Lower leg skin (tissue), 3 donors: ENCODE results near the gene PRR20B.
"Not testable (repeated sequence)": the region's sequence is repeated elsewhere in the genome, so short reads cannot be mapped to it uniquely, and the experiment has no call there.

Experiments
- POLR2A ChIP-seq, 2 donors: fragments of 450-650 bp; IDR thresholded peaks; one replicate each; pipeline ENCODE4 v1.6.1; 2016 to 2017; ENCODE audit warnings: antibody characterized with exemption in 2 of 2, mild to moderate bottlenecking in 1 of 2, moderate library complexity in 1 of 2
- TF ChIP-seq, protein P1 (sequence below), 3 donors: fragments of 450-650 bp; IDR thresholded peaks; one replicate each; pipeline ENCODE4 v1.5.1; 2016; ENCODE audit warnings: antibody characterized with exemption in 3 of 3, mild to moderate bottlenecking in 3 of 3, moderate library complexity in 2 of 3

DNA sequence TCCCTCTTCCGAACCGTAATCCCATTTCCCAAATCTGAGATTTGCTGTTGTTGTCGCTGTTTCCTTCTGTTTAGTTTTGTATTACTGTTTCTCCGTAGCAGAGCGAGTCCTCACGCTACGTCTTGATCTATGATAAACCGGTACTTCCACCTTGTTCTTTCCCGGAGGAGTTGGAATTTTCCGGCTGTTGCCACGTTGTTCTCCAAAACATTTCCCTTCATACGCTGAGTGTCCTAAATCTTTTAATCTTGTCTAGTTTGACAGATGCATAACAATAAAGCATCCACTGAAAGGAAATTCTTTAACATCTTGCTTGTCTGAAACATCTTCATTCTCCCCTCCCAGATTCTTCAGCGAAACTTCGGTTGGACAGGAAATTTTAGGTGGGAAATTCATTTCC is 818 bp downstream of the PRR20B start:
- TF ChIP-seq, protein P1, sequence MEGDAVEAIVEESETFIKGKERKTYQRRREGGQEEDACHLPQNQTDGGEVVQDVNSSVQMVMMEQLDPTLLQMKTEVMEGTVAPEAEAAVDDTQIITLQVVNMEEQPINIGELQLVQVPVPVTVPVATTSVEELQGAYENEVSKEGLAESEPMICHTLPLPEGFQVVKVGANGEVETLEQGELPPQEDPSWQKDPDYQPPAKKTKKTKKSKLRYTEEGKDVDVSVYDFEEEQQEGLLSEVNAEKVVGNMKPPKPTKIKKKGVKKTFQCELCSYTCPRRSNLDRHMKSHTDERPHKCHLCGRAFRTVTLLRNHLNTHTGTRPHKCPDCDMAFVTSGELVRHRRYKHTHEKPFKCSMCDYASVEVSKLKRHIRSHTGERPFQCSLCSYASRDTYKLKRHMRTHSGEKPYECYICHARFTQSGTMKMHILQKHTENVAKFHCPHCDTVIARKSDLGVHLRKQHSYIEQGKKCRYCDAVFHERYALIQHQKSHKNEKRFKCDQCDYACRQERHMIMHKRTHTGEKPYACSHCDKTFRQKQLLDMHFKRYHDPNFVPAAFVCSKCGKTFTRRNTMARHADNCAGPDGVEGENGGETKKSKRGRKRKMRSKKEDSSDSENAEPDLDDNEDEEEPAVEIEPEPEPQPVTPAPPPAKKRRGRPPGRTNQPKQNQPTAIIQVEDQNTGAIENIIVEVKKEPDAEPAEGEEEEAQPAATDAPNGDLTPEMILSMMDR (IDR thresholded peaks at IDR 0.05): not testable (repeated sequence)
- TF ChIP-seq POLR2A (IDR thresholded peaks at IDR 0.05): not testable (repeated sequence)
